Measurements from ENCODE around the gene IKBKG. TPM values are rescaled to one million over a fixed set of nuclear protein-coding genes. Genes with fewer than 3 reads are reported as not detected.

The IKBKG gene
- total RNA-seq, 1 experiment from 2014 or later, result 24.0 TPM

GRCh38 chrX:154532690-154533089, 14.7 kb upstream of the IKBKG start:
- CTCF ChIA-PET, result interaction anchor here (4.1 kb wide), 1 partner anchor 159 kb away, joined by 18 read pairs; no protein-coding TSS in a partner anchor
- Histone ChIP-seq H3K4me1 (ENCODE audit: control insufficient read depth in 1 of 2, insufficient read depth in 2 of 2, low read length in 2 of 2) (peaks cover 0 to 6% of the 10 kb centered on the region in 2 experiments; a peak in 2 of 4 replicates), H3K79me2 (ENCODE audit: insufficient read depth, low read length) (no peaks in the 10 kb centered on the region), H3K36me3 (ENCODE audit: control insufficient read depth in 1 of 2, insufficient read depth in 2 of 2, low read length in 2 of 2) (peaks cover 2 to 15% of the 10 kb centered on the region in 2 experiments; a peak in 3 of 4 replicates), H3K4me2 (ENCODE audit: low read length) (no peak overlapping the region), H3K27ac (ENCODE audit: low read depth, low read length) (no peak overlapping the region), H3K9me2 (ENCODE audit: insufficient read depth) (no peaks in the 10 kb centered on the region), H3K9ac (ENCODE audit: low read length) (no peak overlapping the region), H2AFZ (ENCODE audit: low read depth, low read length, poor library complexity, severe bottlenecking) (no peak overlapping the region), H3K4me3 (replicated peaks in 1 of 2; ENCODE audit: low read depth in 1 of 2, low read length in 2 of 2) (no peak overlapping the region), H3K9me3 (ENCODE audit: control insufficient read depth in 1 of 2, insufficient read depth in 1 of 2, low read depth in 1 of 2, low read length in 2 of 2) (no peaks in the 10 kb centered on the region), H3K27me3 (ENCODE audit: insufficient read depth, low read length) (no peaks in the 10 kb centered on the region), H4K20me1 (ENCODE audit: insufficient read depth) (no peaks in the 10 kb centered on the region)
- POLR2A ChIA-PET, result no interaction called here
- TF ChIP-seq FOSL1 (IDR thresholded peaks at IDR 0.05; ENCODE audit: low read depth) (no peak), POLR2AphosphoS5 (IDR thresholded peaks at IDR 0.05; ENCODE audit: low read depth, low read length) (no peak), TCF7L2 (IDR thresholded peaks at IDR 0.05; ENCODE audit: borderline replicate concordance, extremely low read depth, insufficient read depth, insufficient read length) (no peak), SP1 (IDR thresholded peaks at IDR 0.05; ENCODE audit: low read depth) (no peak), ELF1 (IDR thresholded peaks at IDR 0.05; ENCODE audit: borderline replicate concordance, low read depth) (no peak), EZH2phosphoT487 (IDR thresholded peaks at IDR 0.05; ENCODE audit: borderline replicate concordance) (no peak), SRF (IDR thresholded peaks at IDR 0.05; ENCODE audit: low read depth) (no peak), CEBPB (IDR thresholded peaks at IDR 0.05; ENCODE audit: low read depth) (no peak), ZFX (IDR thresholded peaks at IDR 0.05) (no peak), YY1 (IDR thresholded peaks at IDR 0.05; ENCODE audit: extremely low read depth, insufficient replicate concordance, low read depth, low read length) (no peak), ATF3 (IDR thresholded peaks at IDR 0.05) (no peak), CTCF (IDR thresholded peaks at IDR 0.05 in 2 of 3, conservative IDR thresholded peaks at IDR 0.05 in 1 of 3; ENCODE audit: borderline replicate concordance in 1 of 3, insufficient read depth in 1 of 3, low read depth in 2 of 3, low read length in 2 of 3) (no peak), EGR1 (IDR thresholded peaks at IDR 0.05; ENCODE audit: low read depth) (no peak), CBX3 (IDR thresholded peaks at IDR 0.05; ENCODE audit: low read depth) (no peak), EZH2 (IDR thresholded peaks at IDR 0.05) (no peak), RAD21 (IDR thresholded peaks at IDR 0.05; ENCODE audit: low read depth) (no peak), REST (IDR thresholded peaks at IDR 0.05; ENCODE audit: low read depth) (no peak), SIN3A (IDR thresholded peaks at IDR 0.05; ENCODE audit: low read depth) (no peak), JUND (IDR thresholded peaks at IDR 0.05) (no peak)
- RAD21 ChIA-PET (ENCODE audit: low non-redundant PET in 1 of 2, low total read pairs in 2 of 2, uncharacterized antibody in 2 of 2, unreplicated experiment in 2 of 2), result no interaction called here
- TSS peak; percentile 34 for BruUV-seq (replicated peaks)
- DNase-seq (ENCODE audit: low read depth, low spot score) (no peak), ATAC-seq (no peak)
- intact Hi-C loops (cut with micrococcal nuclease), result no loop called here

Measured in HCT116 (cell line).